Left ventricle myocardium inferior (tissue), 1 donor: ENCODE measurements around the gene PASK. TPM values are rescaled to one million over a fixed set of nuclear protein-coding genes. Genes with fewer than 3 reads are reported as not detected.

ENCODE experiments used
- DNase-seq: peaks from one replicate; pipeline ENCODE4 v3.0.0-alpha.2; 2020
- H3K27ac ChIP-seq: fragments of 200-600 bp; replicated peaks from 2 replicates; pipeline ENCODE4 v1.8.0; 2021
- H3K27me3 ChIP-seq: fragments of 200-600 bp; 2 replicates; pipeline ENCODE4 v1.8.0; 2021; ENCODE audit warnings: low read depth
- H3K36me3 ChIP-seq: fragments of 200-600 bp; 2 replicates; pipeline ENCODE4 v1.8.0; 2021
- H3K4me1 ChIP-seq: fragments of 200-600 bp; 2 replicates; pipeline ENCODE4 v1.8.0; 2021
- H3K4me3 ChIP-seq: fragments of 200-600 bp; 2 replicates; pipeline ENCODE4 v1.8.0; 2021; ENCODE audit warnings: mild to moderate bottlenecking, moderate library complexity
- H3K9me3 ChIP-seq: fragments of 200-600 bp; replicated peaks from 2 replicates; pipeline ENCODE4 v1.8.0; 2021
- intact Hi-C: fragments of 100-400 bp; cut with micrococcal nuclease; formaldehyde crosslinking; loops from one replicate; pipeline ENCODE4 v1.11.0; 2022
- total RNA-seq: library from RNA; stranded (reverse); fragmentation: NEBNext Ultra II Directional; extraction: Animal tissue kit (Norgen Biotek cat#: 25700); gene quantifications from one replicate; pipeline ENCODE4 v1.2.1, GENCODE V29; 2021
- TF ChIP-seq, protein P1 (sequence below): fragments of 200-600 bp; IDR thresholded peaks from 2 replicates; pipeline ENCODE4 v1.8.0; 2021; ENCODE audit warnings: antibody characterized with exemption, mild to moderate bottlenecking, borderline replicate concordance
- donor health status: DM: no; HTN: yes; CAD: no; lungs with severe emphysema.

The PASK gene
- total RNA-seq, 1 donor from 2014 or later, result 3.4 TPM

- intact Hi-C loops, result no loop called here
- TF ChIP-seq, protein P1, sequence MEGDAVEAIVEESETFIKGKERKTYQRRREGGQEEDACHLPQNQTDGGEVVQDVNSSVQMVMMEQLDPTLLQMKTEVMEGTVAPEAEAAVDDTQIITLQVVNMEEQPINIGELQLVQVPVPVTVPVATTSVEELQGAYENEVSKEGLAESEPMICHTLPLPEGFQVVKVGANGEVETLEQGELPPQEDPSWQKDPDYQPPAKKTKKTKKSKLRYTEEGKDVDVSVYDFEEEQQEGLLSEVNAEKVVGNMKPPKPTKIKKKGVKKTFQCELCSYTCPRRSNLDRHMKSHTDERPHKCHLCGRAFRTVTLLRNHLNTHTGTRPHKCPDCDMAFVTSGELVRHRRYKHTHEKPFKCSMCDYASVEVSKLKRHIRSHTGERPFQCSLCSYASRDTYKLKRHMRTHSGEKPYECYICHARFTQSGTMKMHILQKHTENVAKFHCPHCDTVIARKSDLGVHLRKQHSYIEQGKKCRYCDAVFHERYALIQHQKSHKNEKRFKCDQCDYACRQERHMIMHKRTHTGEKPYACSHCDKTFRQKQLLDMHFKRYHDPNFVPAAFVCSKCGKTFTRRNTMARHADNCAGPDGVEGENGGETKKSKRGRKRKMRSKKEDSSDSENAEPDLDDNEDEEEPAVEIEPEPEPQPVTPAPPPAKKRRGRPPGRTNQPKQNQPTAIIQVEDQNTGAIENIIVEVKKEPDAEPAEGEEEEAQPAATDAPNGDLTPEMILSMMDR, result no peak
- peaks cover 7% of the 10 kb centered on the region for H3K27me3 ChIP-seq
- H3K36me3 ChIP-seq, result peaks cover 2% of the 10 kb centered on the region
- DNase-seq, result no peak
- H3K27ac ChIP-seq, result no peak overlapping the region
- no peaks in the 10 kb centered on the region for H3K9me3 ChIP-seq
- H3K4me1 ChIP-seq, result no peaks in the 10 kb centered on the region
- H3K4me3 ChIP-seq, result no peak overlapping the region
Measured at GRCh38 chr2:241189093-241189855, 40.0 kb upstream of the PASK start.

DNA sequence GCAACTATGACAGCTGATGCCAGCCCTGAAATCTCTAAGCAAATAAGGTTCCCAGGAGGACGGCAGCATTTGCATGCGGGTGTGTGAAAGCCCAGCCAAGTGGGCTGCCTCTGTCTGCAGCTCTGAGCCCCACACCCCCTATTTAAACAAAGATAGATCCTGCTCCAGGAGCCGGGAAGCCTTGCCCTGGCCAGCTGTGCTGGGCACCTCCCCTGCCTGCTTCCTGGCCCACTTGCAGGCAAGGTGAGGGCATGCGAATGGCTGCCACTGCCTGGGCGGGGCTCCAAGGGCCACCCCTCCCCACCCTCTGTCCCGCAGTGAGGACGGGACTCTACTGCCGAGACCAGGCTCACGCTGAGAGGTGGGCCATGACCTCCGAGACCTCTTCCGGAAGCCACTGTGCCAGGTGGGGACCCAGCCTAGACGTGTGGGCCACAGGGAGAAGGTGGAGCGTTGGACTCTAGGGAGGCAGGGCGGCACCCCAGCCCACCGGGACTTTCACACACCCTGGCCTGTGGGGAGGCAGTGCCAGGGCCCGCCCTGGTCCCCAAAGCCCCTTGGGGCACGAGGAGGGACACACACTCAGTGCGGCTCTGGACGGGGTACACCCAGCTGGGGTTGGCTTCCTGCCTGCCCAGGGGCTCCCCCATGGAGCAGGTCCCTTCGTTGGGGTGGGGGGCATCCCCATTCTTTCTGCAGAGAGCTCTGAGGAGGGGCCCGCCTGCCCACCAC, 39.3 kb upstream of the PASK start, which contains the start of gene ANO7:
Gene ANO7 (plus strand): TSS at position 317 of the 732 bp plus-strand sequence. CDS start 1,387 bp downstream, outside the sequence.
- TF ChIP-seq, protein P1, result no peak
- Histone ChIP-seq H3K4me3 (no peak within 1 kb of the TSS), H3K27me3 (peaks cover 7% of the 10 kb centered on the region), H3K4me1 (no peaks in the 10 kb centered on the region), H3K9me3 (no peaks in the 10 kb centered on the region), H3K36me3 (peaks cover 10% of the 10 kb centered on the region), H3K27ac (no peak within 1 kb of the TSS)
- no peak for DNase-seq
- intact Hi-C loops, result no loop called here

- H3K36me3 ChIP-seq, result peaks cover 16% of the 10 kb centered on the region
- no peaks in the 10 kb centered on the region for H3K9me3 ChIP-seq
- no peak overlapping the region for H3K4me3 ChIP-seq
- DNase-seq, result no peak
- peaks cover 7% of the 10 kb centered on the region for H3K27me3 ChIP-seq
- H3K27ac ChIP-seq, result no peak overlapping the region
- intact Hi-C loops, result no loop called here
- TF ChIP-seq, protein P1, result no peak
- H3K4me1 ChIP-seq, result no peaks in the 10 kb centered on the region
Measured at GRCh38 chr2:241187918-241188234, 38.6 kb upstream of the PASK start.

DNA sequence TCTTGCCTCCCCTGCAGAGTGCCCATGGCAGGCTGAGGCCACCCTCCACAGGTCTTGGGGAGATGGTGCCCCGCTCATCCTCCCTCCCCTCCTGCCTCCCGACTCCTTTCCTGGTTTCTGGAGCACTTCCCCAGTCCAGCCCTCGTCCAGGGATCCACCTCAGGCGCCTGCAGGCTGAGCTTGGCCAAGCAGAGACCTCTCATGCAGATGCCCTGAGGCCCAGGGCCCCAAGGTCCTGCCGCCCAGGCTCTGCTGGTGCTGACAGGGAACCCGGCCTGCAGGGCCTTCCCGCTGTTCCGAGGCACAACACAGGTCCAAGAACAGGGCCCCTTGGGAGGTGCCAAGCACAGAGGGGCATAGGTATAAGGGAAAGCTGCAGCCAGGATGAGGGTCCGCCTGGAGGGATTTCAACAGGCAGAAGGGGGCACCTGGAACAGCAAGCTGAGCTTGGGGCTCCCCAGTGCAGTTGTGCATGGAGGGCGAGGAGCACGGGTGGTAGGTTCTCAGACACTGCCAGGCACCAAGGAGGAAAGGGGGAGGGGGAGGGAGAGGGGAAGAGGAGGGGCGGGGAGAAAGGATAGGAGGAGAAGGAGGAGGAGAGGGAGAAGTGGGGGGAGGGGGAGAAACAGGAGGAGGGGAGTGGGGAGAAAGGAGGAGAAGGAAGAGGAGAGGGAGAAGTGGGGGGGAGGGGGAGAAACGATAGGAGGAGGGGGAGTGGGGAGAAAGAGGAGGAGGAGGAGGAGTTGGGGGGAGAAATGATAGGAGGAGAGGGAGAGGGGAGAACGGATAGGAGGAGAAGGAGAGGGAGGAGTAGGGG, 38.0 kb upstream of the PASK start:
- no peak overlapping the region for H3K27ac ChIP-seq
- peaks cover 7% of the 10 kb centered on the region for H3K27me3 ChIP-seq
- no peak for DNase-seq
- TF ChIP-seq, protein P1, result no peak
- intact Hi-C loops, result no loop called here
- peaks cover 19% of the 10 kb centered on the region for H3K36me3 ChIP-seq
- no peak overlapping the region for H3K4me3 ChIP-seq
- no peaks in the 10 kb centered on the region for H3K4me1 ChIP-seq
- H3K9me3 ChIP-seq, result no peaks in the 10 kb centered on the region

GRCh38 chr2:241185961-241186360, 36.7 kb upstream of the PASK start:
- peaks cover 19% of the 10 kb centered on the region for H3K36me3 ChIP-seq
- peaks cover 7% of the 10 kb centered on the region for H3K27me3 ChIP-seq
- DNase-seq, result no peak
- TF ChIP-seq, protein P1, result no peak
- H3K4me1 ChIP-seq, result no peaks in the 10 kb centered on the region
- no peaks in the 10 kb centered on the region for H3K9me3 ChIP-seq
- intact Hi-C loops, result no loop called here
- no peak overlapping the region for H3K27ac ChIP-seq
- no peak overlapping the region for H3K4me3 ChIP-seq
